ENCODE results near the gene DNMT1.

Gene DNMT1

DNA sequence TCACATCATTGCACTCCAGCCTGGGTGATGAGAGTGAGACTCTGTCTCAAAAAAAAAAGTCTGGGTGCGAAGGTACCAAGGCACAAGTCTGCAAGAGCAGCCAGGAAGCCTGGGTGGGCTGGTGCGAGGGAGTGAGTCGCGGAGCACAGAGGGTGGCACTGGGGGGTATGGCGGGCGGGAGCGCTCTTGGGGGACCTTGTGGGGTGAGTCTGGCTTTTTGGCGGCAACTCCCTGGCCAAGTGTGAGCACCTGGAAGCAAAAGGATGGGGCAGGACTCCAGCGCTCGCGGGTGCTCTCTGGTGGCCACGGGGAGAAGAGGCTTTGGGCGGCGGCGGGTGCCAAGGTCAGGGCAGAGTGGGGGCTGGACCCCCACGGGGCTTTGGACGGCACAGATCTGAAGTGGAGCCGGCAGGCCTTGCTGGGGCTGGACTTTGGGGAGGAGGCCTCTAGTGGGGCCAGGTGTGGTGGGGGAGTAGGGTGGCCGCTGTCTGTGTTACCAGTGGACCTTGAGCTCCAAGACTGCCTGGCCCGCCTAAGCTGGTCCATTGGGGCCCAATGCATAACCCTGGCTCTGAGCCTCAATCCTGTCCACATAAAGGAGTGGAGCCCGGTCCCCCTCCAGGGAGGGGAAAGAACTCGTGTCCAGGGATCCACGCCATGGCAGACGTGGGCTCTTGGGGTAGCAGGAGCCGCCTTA is 81.7 kb downstream of the DNMT1 start:
- DNase-seq (ENCODE audit: low spot score) = peak; percentile 59

DNA sequence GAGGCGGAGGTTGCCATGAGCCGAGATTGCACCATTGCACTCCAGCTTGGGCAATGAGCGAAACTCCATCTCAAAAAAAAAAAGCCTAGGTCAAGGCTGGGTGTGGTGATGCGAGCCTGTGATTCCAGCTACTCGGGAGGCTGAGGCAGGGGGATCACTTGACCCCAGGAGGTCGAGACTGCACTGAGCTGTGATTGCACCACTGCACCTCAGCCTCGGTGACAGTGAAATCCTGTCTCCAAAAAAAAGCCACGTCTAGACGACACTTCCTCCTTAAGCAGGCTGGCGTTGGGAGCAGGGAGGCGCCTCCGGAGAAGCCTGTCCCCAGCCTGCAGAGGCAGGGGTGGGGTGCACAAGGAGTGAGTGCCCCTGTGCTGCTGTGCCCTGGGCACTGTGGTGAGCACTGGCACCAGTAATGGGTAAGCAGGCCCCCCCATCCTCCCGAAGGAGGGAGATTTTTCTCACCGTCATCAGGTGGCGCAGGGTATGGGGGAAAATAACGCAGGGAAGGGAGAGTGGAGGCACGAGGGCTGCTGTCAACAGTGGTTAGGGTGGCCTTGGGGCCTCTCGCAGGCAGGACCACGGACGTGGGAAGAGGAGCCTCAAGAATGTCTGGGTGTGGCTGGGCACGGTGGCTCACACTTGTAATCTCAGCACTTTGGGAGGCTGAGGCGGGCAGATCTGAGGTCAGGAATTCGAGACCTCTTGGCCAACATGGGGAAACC is 82.6 kb downstream of the DNMT1 start:
- DNase-seq (ENCODE audit: low spot score) = no peak

GRCh38 chr19:10111405-10111811 is 83.3 kb downstream of the DNMT1 start, which contains the start of gene P2RY11:
Gene P2RY11, plus strand, starts transcription at chr19:10111693. Its CDS starts 29 bp downstream, at chr19:10111722.
- DNase-seq (ENCODE audit: low spot score) = no peak

- DNase-seq (ENCODE audit: low spot score) = no peak
Measured at GRCh38 chr19:10110972-10111317, 83.8 kb downstream of the DNMT1 start.

GRCh38 chr19:10110076-10110971 is 84.4 kb downstream of the DNMT1 start:
- no peak for DNase-seq (ENCODE audit: low spot score)

DNA sequence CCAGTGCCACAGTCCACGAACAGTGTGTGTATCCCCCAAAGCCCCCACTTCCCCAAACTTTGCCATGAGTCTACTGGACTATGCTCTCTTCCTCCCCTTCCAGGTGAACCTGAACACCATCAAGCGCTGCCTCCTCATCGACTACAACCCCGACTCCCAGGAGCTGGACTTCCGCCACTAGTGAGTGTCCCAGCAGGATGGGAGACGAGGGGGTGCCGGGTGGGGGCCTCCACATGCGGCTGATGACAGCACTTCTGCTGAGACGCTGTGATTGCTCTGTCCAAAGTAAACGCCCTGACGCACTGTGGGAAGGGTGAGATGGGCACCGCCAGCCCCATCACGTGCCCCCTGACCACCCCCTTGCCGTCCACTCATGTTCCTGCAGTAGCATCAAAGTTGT is 85.2 kb downstream of the DNMT1 start:
- no peak for DNase-seq (ENCODE audit: low spot score)

DNA sequence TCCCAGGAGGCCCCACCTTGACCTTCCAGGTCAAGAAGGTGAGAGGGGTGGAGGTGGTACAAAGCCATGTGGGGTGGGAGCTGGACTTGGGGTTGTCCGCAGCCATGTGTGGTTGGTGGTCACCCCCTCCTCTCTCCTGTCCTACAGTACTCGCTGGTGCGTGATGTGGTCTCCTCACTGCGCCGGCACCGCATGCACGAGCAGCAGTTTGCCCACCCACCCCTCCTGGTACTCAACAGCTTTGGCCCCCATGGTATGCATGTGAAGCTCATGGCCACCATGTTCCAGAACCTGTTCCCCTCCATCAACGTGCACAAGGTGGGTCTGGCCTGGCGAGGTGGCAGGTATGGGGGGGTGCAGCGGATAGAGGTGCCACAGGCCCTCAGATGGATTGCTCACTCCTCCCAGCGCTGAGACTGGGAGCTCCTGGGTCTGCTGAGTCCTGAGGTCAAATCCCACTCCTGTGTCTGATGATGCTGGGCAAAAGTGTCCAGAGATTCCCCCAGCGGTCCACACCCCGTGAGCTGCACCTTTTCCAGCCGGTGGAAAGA is 86.9 kb downstream of the DNMT1 start:
- DNase-seq (ENCODE audit: low spot score) = no peak

- no peak for DNase-seq (ENCODE audit: low spot score)
Measured at GRCh38 chr19:10107254-10107653, 87.5 kb downstream of the DNMT1 start.

GRCh38 chr19:10106100-10106936 is 88.4 kb downstream of the DNMT1 start, which contains the start of gene PPAN:
Gene PPAN, plus strand, starts transcription at chr19:10106362. Its CDS starts 33 bp downstream, at chr19:10106395.
- DNase-seq (ENCODE audit: low spot score) = peak; percentile 100

DNA sequence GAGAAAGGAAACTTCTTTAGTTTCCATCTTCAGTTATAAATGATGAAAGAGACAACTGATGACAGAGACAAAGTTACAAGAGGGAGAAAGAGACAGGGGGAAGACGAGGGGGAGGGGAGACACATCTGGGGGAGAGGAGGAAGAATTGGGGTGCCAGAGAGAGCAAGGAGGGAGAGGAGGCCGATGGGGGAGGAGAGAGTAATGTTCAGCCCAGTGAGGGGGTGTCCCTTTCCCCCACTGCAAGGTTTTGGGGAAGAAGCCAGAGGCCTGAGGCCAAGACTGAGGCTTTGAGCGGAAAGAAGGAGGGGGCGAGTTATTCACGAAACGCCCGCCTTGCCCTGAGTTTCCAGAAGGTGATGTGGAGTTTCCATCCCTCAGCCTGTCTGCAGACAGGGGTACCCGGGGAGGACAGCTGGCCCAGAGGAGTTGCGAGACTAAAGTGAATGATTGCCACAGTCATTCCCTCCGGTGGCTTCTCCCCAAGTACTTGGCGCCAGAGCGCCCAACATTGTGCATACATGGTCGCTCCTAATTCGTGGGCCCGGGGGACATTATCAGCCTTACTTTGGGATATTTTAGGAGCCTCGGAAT is 89.1 kb downstream of the DNMT1 start:
- DNase-seq (ENCODE audit: low spot score) = no peak

GRCh38 chr19:10104665-10105508 is 89.9 kb downstream of the DNMT1 start:
- DNase-seq (ENCODE audit: low spot score) = no peak

DNA sequence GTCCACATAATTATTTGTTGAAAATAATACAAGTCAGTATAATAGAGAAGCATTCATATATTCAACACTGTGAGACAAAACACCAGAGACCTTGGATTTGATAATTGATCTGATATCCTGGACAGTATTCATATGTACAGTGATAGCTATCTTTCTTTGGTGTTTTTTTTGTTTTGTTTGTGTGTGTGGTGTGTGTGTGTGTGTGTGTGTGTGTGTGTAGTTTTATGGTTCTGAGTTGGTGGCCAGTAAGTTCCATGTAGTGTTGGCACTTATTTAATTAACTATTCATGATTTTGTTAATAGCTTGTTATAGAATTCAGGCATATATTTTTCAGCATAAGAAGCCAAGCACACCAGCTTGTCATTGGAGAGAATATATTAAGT is 90.6 kb downstream of the DNMT1 start:
- no peak for DNase-seq (ENCODE audit: low spot score)

GRCh38 chr19:10102787-10103236 is 91.9 kb downstream of the DNMT1 start:
- no peak for DNase-seq (ENCODE audit: low spot score)

DNA sequence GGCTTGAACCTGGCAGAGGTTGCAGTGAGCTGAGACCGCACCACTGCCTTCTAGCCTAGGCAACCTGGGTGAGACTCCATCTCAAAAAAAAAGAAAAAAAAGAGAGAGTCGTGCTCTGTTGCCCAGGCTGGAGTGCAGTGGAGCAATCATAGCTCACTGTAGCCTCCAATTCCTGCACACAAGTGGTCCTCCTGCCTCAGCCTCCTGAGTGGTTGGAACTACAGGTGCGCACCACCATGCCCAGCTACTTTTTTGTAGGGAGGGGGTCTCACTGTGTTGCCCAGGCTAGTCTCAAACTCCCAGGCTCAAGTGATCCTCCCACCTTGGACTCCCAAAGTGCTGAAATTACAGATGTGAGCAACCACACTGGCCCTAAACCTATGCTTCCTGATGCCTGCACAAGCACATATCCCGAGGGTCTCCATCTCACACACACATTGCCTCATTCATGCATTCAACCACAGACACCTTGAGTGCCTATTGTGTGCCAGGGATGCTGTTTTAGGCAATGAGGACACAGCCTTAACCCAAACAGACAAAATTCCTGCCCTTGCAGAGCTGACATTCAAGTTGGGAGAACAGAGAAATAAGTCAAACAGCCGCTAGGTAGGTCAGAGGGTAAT is 94.5 kb downstream of the DNMT1 start:
- DNase-seq (ENCODE audit: low spot score) = no peak

- DNase-seq (ENCODE audit: low spot score) = no peak
Measured at GRCh38 chr19:10096615-10096963, 98.2 kb downstream of the DNMT1 start.

- DNase-seq (ENCODE audit: low spot score) = peak; percentile 100
Measured at GRCh38 chr19:10095948-10096614, 98.7 kb downstream of the DNMT1 start.

GRCh38 chr19:10095622-10095947 is 99.2 kb downstream of the DNMT1 start:
- DNase-seq (ENCODE audit: low spot score) = no peak

- no peak for DNase-seq (ENCODE audit: low spot score)
Measured at GRCh38 chr19:10093295-10094186, 101.2 kb downstream of the DNMT1 start.
